GM21576 (cell line): ENCODE measurements around the gene IKZF1.
A peak's percentile ranks its signal among the peaks of the same experiment; 100 is the strongest.

ENCODE experiments used
- ATAC-seq: cut with Tn5 transposase; IDR thresholded peaks from one replicate; pipeline ENCODE4 v1.9.1; 2021; ENCODE audit warnings: mild to moderate bottlenecking, moderate library complexity; ENCODE audit not compliant: unreplicated experiment

IKZF1 gene

GRCh38 chr7:50282813-50283605, 21.5 kb upstream of the IKZF1 start:
- ATAC-seq: no peak

GRCh38 chr7:50283731-50284130, 20.8 kb upstream of the IKZF1 start:
- no peak for ATAC-seq

- no peak for ATAC-seq
These were observed 20.2 kb upstream of the IKZF1 start for GRCh38 chr7:50284296-50284695.

- ATAC-seq: no peak
These were observed 19.2 kb upstream of the IKZF1 start for GRCh38 chr7:50285269-50285668.

GRCh38 chr7:50287129-50287528, 17.4 kb upstream of the IKZF1 start:
- no peak for ATAC-seq

- ATAC-seq: no peak
These were observed 12.3 kb upstream of the IKZF1 start for GRCh38 chr7:50292165-50292757.

GRCh38 chr7:50292763-50293162, 11.8 kb upstream of the IKZF1 start:
- ATAC-seq: no peak

GRCh38 chr7:50293509-50294179, 10.9 kb upstream of the IKZF1 start:
- ATAC-seq: peak; percentile 62

- ATAC-seq: no peak
These were observed 9.4 kb upstream of the IKZF1 start for GRCh38 chr7:50295133-50295532.

- no peak for ATAC-seq
These were observed 7.7 kb upstream of the IKZF1 start for GRCh38 chr7:50296799-50297198.

- ATAC-seq: no peak
These were observed 5.5 kb upstream of the IKZF1 start for GRCh38 chr7:50298811-50299562.

GRCh38 chr7:50300336-50300735, 4.2 kb upstream of the IKZF1 start:
- ATAC-seq: no peak

- no peak for ATAC-seq
These were observed 1.8 kb upstream of the IKZF1 start for GRCh38 chr7:50302486-50303334.

GRCh38 chr7:50303335-50304128, 984 bp upstream of the IKZF1 start:
- ATAC-seq: peak; percentile 17

GRCh38 chr7:50304911-50305582, 531 bp downstream of the IKZF1 start:
- ATAC-seq: peak; percentile 39

GRCh38 chr7:50305583-50306493, 1.3 kb downstream of the IKZF1 start:
- ATAC-seq: no peak

- no peak for ATAC-seq
These were observed 2.2 kb downstream of the IKZF1 start for GRCh38 chr7:50306494-50307367.
